ENCODE results near the gene ABCC9.

DNA sequence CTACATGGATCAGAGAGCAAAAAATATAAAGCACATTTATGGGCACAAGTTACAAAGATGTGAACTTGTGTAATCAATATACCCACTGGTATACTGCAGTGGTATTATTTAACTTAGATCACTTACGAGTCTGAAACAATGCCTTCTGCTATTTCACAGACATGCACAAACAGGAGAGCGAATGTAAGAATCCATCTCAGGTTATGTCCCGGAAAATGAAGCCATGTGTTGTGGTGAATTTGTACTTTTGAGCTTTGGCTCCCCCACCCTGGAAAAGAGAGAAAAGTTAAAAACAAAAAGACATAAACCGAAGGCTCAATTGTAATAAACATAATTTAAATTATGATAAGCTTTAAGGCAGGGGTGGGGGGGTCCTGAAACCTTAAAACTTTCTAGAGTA is 7.6 kb downstream of the ABCC9 start:
- TF ChIP-seq, protein P1, sequence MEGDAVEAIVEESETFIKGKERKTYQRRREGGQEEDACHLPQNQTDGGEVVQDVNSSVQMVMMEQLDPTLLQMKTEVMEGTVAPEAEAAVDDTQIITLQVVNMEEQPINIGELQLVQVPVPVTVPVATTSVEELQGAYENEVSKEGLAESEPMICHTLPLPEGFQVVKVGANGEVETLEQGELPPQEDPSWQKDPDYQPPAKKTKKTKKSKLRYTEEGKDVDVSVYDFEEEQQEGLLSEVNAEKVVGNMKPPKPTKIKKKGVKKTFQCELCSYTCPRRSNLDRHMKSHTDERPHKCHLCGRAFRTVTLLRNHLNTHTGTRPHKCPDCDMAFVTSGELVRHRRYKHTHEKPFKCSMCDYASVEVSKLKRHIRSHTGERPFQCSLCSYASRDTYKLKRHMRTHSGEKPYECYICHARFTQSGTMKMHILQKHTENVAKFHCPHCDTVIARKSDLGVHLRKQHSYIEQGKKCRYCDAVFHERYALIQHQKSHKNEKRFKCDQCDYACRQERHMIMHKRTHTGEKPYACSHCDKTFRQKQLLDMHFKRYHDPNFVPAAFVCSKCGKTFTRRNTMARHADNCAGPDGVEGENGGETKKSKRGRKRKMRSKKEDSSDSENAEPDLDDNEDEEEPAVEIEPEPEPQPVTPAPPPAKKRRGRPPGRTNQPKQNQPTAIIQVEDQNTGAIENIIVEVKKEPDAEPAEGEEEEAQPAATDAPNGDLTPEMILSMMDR (IDR thresholded peaks at IDR 0.05) = no peak
- no peak for TF ChIP-seq POLR2A (IDR thresholded peaks at IDR 0.05)
